ENCODE data around the gene VSIG1. TPM values are rescaled to one million over a fixed set of nuclear protein-coding genes. Genes with fewer than 3 reads are reported as not detected.

The VSIG1 gene
- polyA plus RNA-seq, 1 of the 3 experiments (the other 2 are of a cell fraction) = not detected

- H2AFZ ChIP-seq (ENCODE audit: low read depth) = no peak overlapping the region
- no peak for TF ChIP-seq ZBTB33 (IDR thresholded peaks at IDR 0.05; ENCODE audit: borderline replicate concordance, low read depth)
- peaks cover 0 to 2% of the 10 kb centered on the region in 2 experiments; a peak in 1 of 4 replicates for H3K4me1 ChIP-seq (ENCODE audit: control insufficient read depth in 1 of 2, insufficient read depth in 2 of 2, low read depth in 1 of 2, low read length in 1 of 2)
- CTCF ChIA-PET = interaction anchor here (1.2 kb wide), 1 partner anchor 13 kb away, joined by 3 read pairs; no protein-coding TSS in a partner anchor
- H3K9me3 ChIP-seq = no peaks in the 10 kb centered on the region
- no peak overlapping the region for H3K4me3 ChIP-seq (ENCODE audit: low read depth in 2 of 2, low read length in 1 of 2)
- no peaks in the 10 kb centered on the region for H3K9me2 ChIP-seq
- H3K79me2 ChIP-seq (ENCODE audit: insufficient read depth) = no peaks in the 10 kb centered on the region
- POLR2A ChIA-PET = no interaction called here
- H3K9ac ChIP-seq = no peak overlapping the region
- no peak overlapping the region for H3K4me2 ChIP-seq
- WGBS (ENCODE audit: low lambda C conversion rate) = 51% methylated on average over 2 of the region's 2 CpGs
- H3F3A ChIP-seq (replicated peaks; ENCODE audit: insufficient read depth) = no peaks in the 10 kb centered on the region
- no peak overlapping the region for H3K27ac ChIP-seq (ENCODE audit: low read depth in 2 of 2, low read length in 1 of 2)
- H3K27me3 ChIP-seq (ENCODE audit: insufficient read depth) = no peaks in the 10 kb centered on the region
- no peaks in the 10 kb centered on the region for H4K20me1 ChIP-seq (ENCODE audit: insufficient read depth)
- no peak for DNase-seq
- no peaks in the 10 kb centered on the region for H3K36me3 ChIP-seq (replicated peaks in 1 of 2; ENCODE audit: control insufficient read depth in 1 of 2, insufficient read depth in 2 of 2, low read length in 1 of 2)
Measured at GRCh38 chrX:108126661-108127060, 81.8 kb downstream of the VSIG1 start.

GRCh38 chrX:108127152-108127551, 82.3 kb downstream of the VSIG1 start:
- H3K27me3 ChIP-seq (ENCODE audit: insufficient read depth) = no peaks in the 10 kb centered on the region
- H3K9me2 ChIP-seq = no peaks in the 10 kb centered on the region
- no peaks in the 10 kb centered on the region for H3K9me3 ChIP-seq
- no peaks in the 10 kb centered on the region for H3F3A ChIP-seq (replicated peaks; ENCODE audit: insufficient read depth)
- no peak overlapping the region for H3K9ac ChIP-seq
- H3K4me1 ChIP-seq (ENCODE audit: control insufficient read depth in 1 of 2, insufficient read depth in 2 of 2, low read depth in 1 of 2, low read length in 1 of 2) = peaks cover 0 to 2% of the 10 kb centered on the region in 2 experiments; a peak in 1 of 4 replicates
- H3K36me3 ChIP-seq (replicated peaks in 1 of 2; ENCODE audit: control insufficient read depth in 1 of 2, insufficient read depth in 2 of 2, low read length in 1 of 2) = no peaks in the 10 kb centered on the region
- 61% methylated on average over 4 of the region's 4 CpGs for WGBS (ENCODE audit: low lambda C conversion rate)
- H3K27ac ChIP-seq (ENCODE audit: low read depth in 2 of 2, low read length in 1 of 2) = no peak overlapping the region
- no peak overlapping the region for H2AFZ ChIP-seq (ENCODE audit: low read depth)
- no peaks in the 10 kb centered on the region for H3K79me2 ChIP-seq (ENCODE audit: insufficient read depth)
- H4K20me1 ChIP-seq (ENCODE audit: insufficient read depth) = no peaks in the 10 kb centered on the region
- POLR2A ChIA-PET = no interaction called here
- no peak overlapping the region for H3K4me2 ChIP-seq
- CTCF ChIA-PET = no interaction called here
- DNase-seq = no peak
- H3K4me3 ChIP-seq (ENCODE audit: low read depth in 2 of 2, low read length in 1 of 2) = no peak overlapping the region
- TF ChIP-seq YY1 (IDR thresholded peaks at IDR 0.05; ENCODE audit: low read depth) (no peak), EP300 (IDR thresholded peaks at IDR 0.05; ENCODE audit: borderline replicate concordance in 1 of 2, low read depth in 1 of 2, low read length in 1 of 2) (no peak), IRF3 (IDR thresholded peaks at IDR 0.05; ENCODE audit: low read depth, low read length) (no peak), TAF1 (IDR thresholded peaks at IDR 0.05; ENCODE audit: borderline replicate concordance, low read depth, low read length) (no peak), RFX5 (IDR thresholded peaks at IDR 0.05; ENCODE audit: low read length) (no peak), TCF12 (IDR thresholded peaks at IDR 0.05) (no peak), FOXM1 (IDR thresholded peaks at IDR 0.05; ENCODE audit: low read depth) (no peak), ZBTB33 (IDR thresholded peaks at IDR 0.05; ENCODE audit: borderline replicate concordance, low read depth) (no peak), USF2 (IDR thresholded peaks at IDR 0.05; ENCODE audit: borderline replicate concordance, low read depth, low read length) (no peak), REST (IDR thresholded peaks at IDR 0.05; ENCODE audit: low read depth, low read length) (no peak), EZH2phosphoT487 (IDR thresholded peaks at IDR 0.05; ENCODE audit: borderline replicate concordance, low read depth) (no peak), SMC3 (IDR thresholded peaks at IDR 0.05; ENCODE audit: low read depth, low read length) (no peak), NRF1 (IDR thresholded peaks at IDR 0.05; ENCODE audit: low read depth, low read length) (no peak), PBX3 (IDR thresholded peaks at IDR 0.05) (no peak), MXI1 (IDR thresholded peaks at IDR 0.05; ENCODE audit: low read depth, low read length) (no peak)

Data from SK-N-SH (cell line).